Measurements from ENCODE around the gene SCAMP2. TPM values are rescaled to one million over a fixed set of nuclear protein-coding genes. Genes with fewer than 3 reads are reported as not detected.

Gene SCAMP2
- total RNA-seq, 1 donor from 2014 or later = 15.7 TPM

- Histone ChIP-seq H3K27ac (ENCODE audit: low read depth, low read length) (no peak overlapping the region), H3K27me3 (ENCODE audit: control insufficient read depth in 3 of 3, insufficient read depth in 3 of 3, low read length in 3 of 3) (peaks cover 23 to 27% (median 26%) of the 10 kb centered on the region in 3 donors), H3K4me1 (ENCODE audit: control insufficient read depth in 3 of 3, insufficient read depth in 3 of 3, low read length in 3 of 3) (peaks cover 2 to 17% (median 15%) of the 10 kb centered on the region in 3 donors), H3K36me3 (ENCODE audit: control insufficient read depth in 3 of 3, insufficient read depth in 3 of 3, low read length in 3 of 3) (no peaks in the 10 kb centered on the region), H3K9ac (ENCODE audit: low read depth in 1 of 3, low read length in 3 of 3) (no peak overlapping the region), H3K4me3 (ENCODE audit: low read length in 3 of 3) (no peak overlapping the region), H3K9me3 (ENCODE audit: control insufficient read depth in 3 of 3, low read length in 3 of 3) (no peaks in the 10 kb centered on the region)
Measured at GRCh38 chr15:74826921-74827320, 46.2 kb downstream of the SCAMP2 start.

GRCh38 chr15:74826364-74826819 lies 46.8 kb downstream of the SCAMP2 start, which contains the start of gene CPLX3:
TSS of gene CPLX3 (plus strand) at chr15:74826627. CDS start at chr15:74826704, 77 bp downstream.
- H3K9me3 ChIP-seq (ENCODE audit: control insufficient read depth in 3 of 3, low read length in 3 of 3) = no peaks in the 10 kb centered on the region
- H3K27ac ChIP-seq (ENCODE audit: low read depth, low read length) = no peak within 1 kb of the TSS
- H3K36me3 ChIP-seq (ENCODE audit: control insufficient read depth in 3 of 3, insufficient read depth in 3 of 3, low read length in 3 of 3) = no peaks in the 10 kb centered on the region
- H3K9ac ChIP-seq (ENCODE audit: low read depth in 1 of 3, low read length in 3 of 3) = no peak within 1 kb of the TSS
- H3K4me1 ChIP-seq (ENCODE audit: control insufficient read depth in 3 of 3, insufficient read depth in 3 of 3, low read length in 3 of 3) = peaks cover 0 to 12% (median 11%) of the 10 kb centered on the region in 3 donors
- peaks cover 23 to 27% (median 26%) of the 10 kb centered on the region in 3 donors for H3K27me3 ChIP-seq (ENCODE audit: control insufficient read depth in 3 of 3, insufficient read depth in 3 of 3, low read length in 3 of 3)
- H3K4me3 ChIP-seq (ENCODE audit: low read length in 3 of 3) = no peak within 1 kb of the TSS

- no peak overlapping the region for H3K9ac ChIP-seq (ENCODE audit: low read depth in 1 of 3, low read length in 3 of 3)
- no peak overlapping the region for H3K4me3 ChIP-seq (ENCODE audit: low read length in 3 of 3)
- no peaks in the 10 kb centered on the region for H3K36me3 ChIP-seq (ENCODE audit: control insufficient read depth in 3 of 3, insufficient read depth in 3 of 3, low read length in 3 of 3)
- H3K4me1 ChIP-seq (ENCODE audit: control insufficient read depth in 3 of 3, insufficient read depth in 3 of 3, low read length in 3 of 3) = peaks cover 0 to 6% (median 6%) of the 10 kb centered on the region in 3 donors
- peaks cover 23 to 27% (median 26%) of the 10 kb centered on the region in 3 donors for H3K27me3 ChIP-seq (ENCODE audit: control insufficient read depth in 3 of 3, insufficient read depth in 3 of 3, low read length in 3 of 3)
- no peaks in the 10 kb centered on the region for H3K9me3 ChIP-seq (ENCODE audit: control insufficient read depth in 3 of 3, low read length in 3 of 3)
- no peak overlapping the region for H3K27ac ChIP-seq (ENCODE audit: low read depth, low read length)
Measured at GRCh38 chr15:74825866-74826265, 47.3 kb downstream of the SCAMP2 start.

GRCh38 chr15:74824976-74825375 lies 48.2 kb downstream of the SCAMP2 start:
- no peaks in the 10 kb centered on the region for H3K36me3 ChIP-seq (ENCODE audit: control insufficient read depth in 3 of 3, insufficient read depth in 3 of 3, low read length in 3 of 3)
- no peaks in the 10 kb centered on the region for H3K4me1 ChIP-seq (ENCODE audit: control insufficient read depth in 3 of 3, insufficient read depth in 3 of 3, low read length in 3 of 3)
- no peak overlapping the region for H3K9ac ChIP-seq (ENCODE audit: low read depth in 1 of 3, low read length in 3 of 3)
- H3K4me3 ChIP-seq (ENCODE audit: low read length in 3 of 3) = no peak overlapping the region
- H3K27me3 ChIP-seq (ENCODE audit: control insufficient read depth in 3 of 3, insufficient read depth in 3 of 3, low read length in 3 of 3) = peaks cover 23 to 27% (median 26%) of the 10 kb centered on the region in 3 donors
- H3K9me3 ChIP-seq (ENCODE audit: control insufficient read depth in 3 of 3, low read length in 3 of 3) = no peaks in the 10 kb centered on the region
- H3K27ac ChIP-seq (ENCODE audit: low read depth, low read length) = no peak overlapping the region

- Histone ChIP-seq H3K36me3 (ENCODE audit: control insufficient read depth in 3 of 3, insufficient read depth in 3 of 3, low read length in 3 of 3) (no peaks in the 10 kb centered on the region), H3K9ac (ENCODE audit: low read depth in 1 of 3, low read length in 3 of 3) (no peak overlapping the region), H3K27ac (ENCODE audit: low read depth, low read length) (no peak overlapping the region), H3K27me3 (ENCODE audit: control insufficient read depth in 3 of 3, insufficient read depth in 3 of 3, low read length in 3 of 3) (peaks cover 22 to 26% (median 23%) of the 10 kb centered on the region in 3 donors), H3K4me3 (ENCODE audit: low read length in 3 of 3) (no peak overlapping the region), H3K9me3 (ENCODE audit: control insufficient read depth in 3 of 3, low read length in 3 of 3) (no peaks in the 10 kb centered on the region), H3K4me1 (ENCODE audit: control insufficient read depth in 3 of 3, insufficient read depth in 3 of 3, low read length in 3 of 3) (peaks cover 0 to 3% (median 0%) of the 10 kb centered on the region in 3 donors)
Measured at GRCh38 chr15:74823324-74823723, 49.8 kb downstream of the SCAMP2 start.

- Histone ChIP-seq H3K27me3 (ENCODE audit: control insufficient read depth in 3 of 3, insufficient read depth in 3 of 3, low read length in 3 of 3) (peaks cover 11 to 17% (median 15%) of the 10 kb centered on the region in 3 donors), H3K27ac (ENCODE audit: low read depth, low read length) (no peak overlapping the region), H3K4me1 (ENCODE audit: control insufficient read depth in 3 of 3, insufficient read depth in 3 of 3, low read length in 3 of 3) (peaks cover 3 to 12% (median 4%) of the 10 kb centered on the region in 3 donors), H3K9ac (ENCODE audit: low read depth in 1 of 3, low read length in 3 of 3) (no peak overlapping the region), H3K4me3 (ENCODE audit: low read length in 3 of 3) (no peak overlapping the region), H3K36me3 (ENCODE audit: control insufficient read depth in 3 of 3, insufficient read depth in 3 of 3, low read length in 3 of 3) (no peaks in the 10 kb centered on the region), H3K9me3 (ENCODE audit: control insufficient read depth in 3 of 3, low read length in 3 of 3) (no peaks in the 10 kb centered on the region)
Measured at GRCh38 chr15:74822233-74822632, 50.9 kb downstream of the SCAMP2 start.

- no peak overlapping the region for H3K9ac ChIP-seq (ENCODE audit: low read depth in 1 of 3, low read length in 3 of 3)
- H3K27ac ChIP-seq (ENCODE audit: low read depth, low read length) = no peak overlapping the region
- no peaks in the 10 kb centered on the region for H3K9me3 ChIP-seq (ENCODE audit: control insufficient read depth in 3 of 3, low read length in 3 of 3)
- peaks cover 6 to 17% (median 8%) of the 10 kb centered on the region in 3 donors for H3K4me1 ChIP-seq (ENCODE audit: control insufficient read depth in 3 of 3, insufficient read depth in 3 of 3, low read length in 3 of 3)
- H3K4me3 ChIP-seq (ENCODE audit: low read length in 3 of 3) = no peak overlapping the region
- H3K27me3 ChIP-seq (ENCODE audit: control insufficient read depth in 3 of 3, insufficient read depth in 3 of 3, low read length in 3 of 3) = peaks cover 7 to 12% (median 11%) of the 10 kb centered on the region in 3 donors
- H3K36me3 ChIP-seq (ENCODE audit: control insufficient read depth in 3 of 3, insufficient read depth in 3 of 3, low read length in 3 of 3) = no peaks in the 10 kb centered on the region
Measured at GRCh38 chr15:74821790-74822158, 51.4 kb downstream of the SCAMP2 start.

GRCh38 chr15:74821091-74821789 lies 51.9 kb downstream of the SCAMP2 start:
- H3K9ac ChIP-seq (ENCODE audit: low read depth in 1 of 3, low read length in 3 of 3) = no peak overlapping the region
- no peaks in the 10 kb centered on the region for H3K9me3 ChIP-seq (ENCODE audit: control insufficient read depth in 3 of 3, low read length in 3 of 3)
- H3K4me1 ChIP-seq (ENCODE audit: control insufficient read depth in 3 of 3, insufficient read depth in 3 of 3, low read length in 3 of 3) = peaks cover 6 to 20% (median 9%) of the 10 kb centered on the region in 3 donors
- H3K27me3 ChIP-seq (ENCODE audit: control insufficient read depth in 3 of 3, insufficient read depth in 3 of 3, low read length in 3 of 3) = peaks cover 4 to 12% (median 8%) of the 10 kb centered on the region in 3 donors
- no peak overlapping the region for H3K4me3 ChIP-seq (ENCODE audit: low read length in 3 of 3)
- no peak overlapping the region for H3K27ac ChIP-seq (ENCODE audit: low read depth, low read length)
- no peaks in the 10 kb centered on the region for H3K36me3 ChIP-seq (ENCODE audit: control insufficient read depth in 3 of 3, insufficient read depth in 3 of 3, low read length in 3 of 3)

GRCh38 chr15:74820056-74820455 lies 53.1 kb downstream of the SCAMP2 start:
- H3K4me1 ChIP-seq (ENCODE audit: control insufficient read depth in 3 of 3, insufficient read depth in 3 of 3, low read length in 3 of 3) = peaks cover 7 to 23% (median 17%) of the 10 kb centered on the region in 3 donors
- H3K4me3 ChIP-seq (ENCODE audit: low read length in 3 of 3) = no peak overlapping the region
- no peak overlapping the region for H3K9ac ChIP-seq (ENCODE audit: low read depth in 1 of 3, low read length in 3 of 3)
- no peak overlapping the region for H3K27ac ChIP-seq (ENCODE audit: low read depth, low read length)
- no peaks in the 10 kb centered on the region for H3K36me3 ChIP-seq (ENCODE audit: control insufficient read depth in 3 of 3, insufficient read depth in 3 of 3, low read length in 3 of 3)
- H3K9me3 ChIP-seq (ENCODE audit: control insufficient read depth in 3 of 3, low read length in 3 of 3) = no peaks in the 10 kb centered on the region
- H3K27me3 ChIP-seq (ENCODE audit: control insufficient read depth in 3 of 3, insufficient read depth in 3 of 3, low read length in 3 of 3) = peaks cover 4 to 6% (median 4%) of the 10 kb centered on the region in 3 donors

GRCh38 chr15:74817370-74817737 lies 55.8 kb downstream of the SCAMP2 start:
- H3K9ac ChIP-seq (ENCODE audit: low read depth in 1 of 3, low read length in 3 of 3) = peak overlapping the region in 2 of 3 donors; percentile 7 to 57
- H3K4me1 ChIP-seq (ENCODE audit: control insufficient read depth in 3 of 3, insufficient read depth in 3 of 3, low read length in 3 of 3) = peaks cover 10 to 28% (median 20%) of the 10 kb centered on the region in 3 donors
- no peaks in the 10 kb centered on the region for H3K36me3 ChIP-seq (ENCODE audit: control insufficient read depth in 3 of 3, insufficient read depth in 3 of 3, low read length in 3 of 3)
- peaks cover 0 to 4% (median 0%) of the 10 kb centered on the region in 3 donors for H3K27me3 ChIP-seq (ENCODE audit: control insufficient read depth in 3 of 3, insufficient read depth in 3 of 3, low read length in 3 of 3)
- no peaks in the 10 kb centered on the region for H3K9me3 ChIP-seq (ENCODE audit: control insufficient read depth in 3 of 3, low read length in 3 of 3)
- no peak overlapping the region for H3K4me3 ChIP-seq (ENCODE audit: low read length in 3 of 3)
- peak overlapping the region; percentile 77 for H3K27ac ChIP-seq (ENCODE audit: low read depth, low read length)

Measured in skeletal muscle tissue (tissue), 4 donors.